ENCODE measurements around the gene ACTN3.
"Not testable (repeated sequence)": the region's sequence is repeated elsewhere in the genome, so short reads cannot be mapped to it uniquely, and the experiment has no call there.

Gene ACTN3

GRCh38 chr11:66600631-66601233, 54.0 kb downstream of the ACTN3 start:
- no peak for DNase-seq

- DNase-seq, result no peak
Measured at GRCh38 chr11:66603072-66603471, 56.4 kb downstream of the ACTN3 start.

DNA sequence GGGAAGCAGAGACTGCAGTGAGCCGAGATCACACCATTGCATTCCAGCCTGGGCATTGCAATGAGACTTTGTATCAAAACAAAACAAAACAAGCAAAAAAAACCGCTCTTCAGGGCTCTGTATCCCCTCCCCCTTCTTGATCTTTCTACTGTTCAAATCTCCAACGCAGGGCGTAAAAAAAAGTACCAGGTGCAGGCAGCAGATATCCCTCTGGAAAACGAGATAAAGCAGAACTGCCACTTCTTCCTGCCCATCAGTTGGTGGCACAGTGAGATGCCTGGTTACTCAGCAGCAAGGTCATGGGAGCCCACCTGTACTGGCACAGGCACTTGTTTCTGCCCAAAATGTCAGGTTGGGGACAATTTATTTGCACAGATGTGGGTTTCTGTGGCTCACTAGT, 57.5 kb downstream of the ACTN3 start:
- DNase-seq, result no peak

DNA sequence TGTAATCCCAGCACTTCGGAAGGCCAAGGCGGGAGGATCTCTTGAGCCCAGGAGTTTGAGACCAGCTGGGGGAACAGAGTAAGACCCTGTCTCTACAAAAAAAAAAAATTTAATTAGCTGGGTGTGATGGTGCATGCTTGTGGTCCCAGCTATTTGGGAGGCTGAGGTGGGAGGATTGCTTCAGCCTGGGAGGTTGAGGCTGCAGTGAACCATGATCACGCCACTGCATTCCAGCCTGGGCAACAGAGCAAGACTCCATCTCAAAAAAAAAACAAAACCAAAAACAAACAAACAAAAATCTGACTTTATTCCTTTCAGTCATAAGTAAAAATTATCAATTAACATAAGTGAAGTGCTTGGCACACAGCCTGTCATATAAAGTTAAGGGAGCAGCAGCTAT, 59.9 kb downstream of the ACTN3 start:
- DNase-seq, result not testable (repeated sequence)

GRCh38 chr11:66607126-66607834, 60.6 kb downstream of the ACTN3 start:
- peak; percentile 52 for DNase-seq

- no peak for DNase-seq
Measured at GRCh38 chr11:66609721-66610617, 63.3 kb downstream of the ACTN3 start.

DNA sequence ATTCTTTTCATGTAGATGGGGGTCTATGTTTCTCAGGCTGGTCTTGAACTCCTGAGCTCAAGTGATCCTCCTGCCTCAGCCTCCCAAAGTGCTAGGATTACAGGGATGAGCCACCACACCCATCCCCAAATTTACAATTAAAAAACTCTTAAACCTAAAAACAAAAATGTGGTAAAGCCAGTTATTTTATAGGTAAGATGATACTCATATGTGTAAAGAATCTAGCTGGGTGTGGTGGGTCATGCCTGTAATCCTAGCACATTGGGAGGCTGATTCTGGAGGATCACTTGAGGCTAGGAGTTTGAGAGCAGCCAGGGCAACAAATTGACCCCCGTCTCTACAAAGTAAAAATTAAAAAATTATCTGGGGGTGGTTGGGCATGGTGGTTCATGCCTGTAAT, 65.8 kb downstream of the ACTN3 start:
- no peak for DNase-seq
